GM19328 (cell line): ENCODE measurements around the gene TMEM117.
A peak's percentile ranks its signal among the peaks of the same experiment; 100 is the strongest.

Experiments used
- ATAC-seq: cut with Tn5 transposase; IDR thresholded peaks from one replicate; pipeline ENCODE4 v1.9.1; 2021; ENCODE audit warnings: mild to moderate bottlenecking, moderate library complexity; ENCODE audit not compliant: unreplicated experiment

Gene TMEM117

DNA sequence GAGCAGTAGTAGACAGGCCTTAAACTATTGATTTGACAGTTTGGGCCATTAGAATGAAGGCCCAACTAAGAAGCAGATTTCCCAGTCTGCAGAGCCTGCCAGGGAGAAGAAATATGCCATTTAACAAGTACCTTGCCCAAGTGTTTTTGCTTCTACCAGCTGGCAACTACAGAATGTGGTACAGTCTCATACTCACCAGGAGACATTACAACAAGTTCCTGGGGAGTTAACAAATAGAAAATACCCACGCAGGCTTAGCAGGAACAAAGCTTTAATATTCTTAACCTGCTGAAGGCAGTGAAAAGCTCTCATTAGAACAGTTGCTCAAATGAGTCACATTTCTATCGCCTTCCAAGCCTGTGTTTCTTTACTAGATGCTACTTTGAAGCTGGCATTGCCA lies 241.0 kb downstream of the TMEM117 start:
- ATAC-seq = no peak

DNA sequence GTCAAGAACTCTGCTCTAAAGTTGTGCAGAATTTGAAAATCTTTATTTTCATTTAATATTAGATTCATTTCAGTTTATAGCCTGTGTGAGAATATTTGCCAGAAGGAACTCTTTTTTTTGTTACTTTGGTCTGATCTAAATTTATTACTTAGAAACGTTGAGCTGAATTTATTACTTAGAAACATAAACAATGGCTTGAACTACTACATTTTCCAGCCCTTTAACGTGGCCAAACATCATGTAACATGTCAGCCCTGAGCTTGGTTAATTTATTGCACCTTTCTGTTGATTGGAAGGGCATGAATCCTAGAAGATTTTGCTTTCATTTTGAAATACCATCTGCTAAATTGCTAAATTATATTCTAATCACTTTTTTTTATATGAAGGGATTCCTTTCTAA lies 241.4 kb downstream of the TMEM117 start:
- ATAC-seq = no peak

DNA sequence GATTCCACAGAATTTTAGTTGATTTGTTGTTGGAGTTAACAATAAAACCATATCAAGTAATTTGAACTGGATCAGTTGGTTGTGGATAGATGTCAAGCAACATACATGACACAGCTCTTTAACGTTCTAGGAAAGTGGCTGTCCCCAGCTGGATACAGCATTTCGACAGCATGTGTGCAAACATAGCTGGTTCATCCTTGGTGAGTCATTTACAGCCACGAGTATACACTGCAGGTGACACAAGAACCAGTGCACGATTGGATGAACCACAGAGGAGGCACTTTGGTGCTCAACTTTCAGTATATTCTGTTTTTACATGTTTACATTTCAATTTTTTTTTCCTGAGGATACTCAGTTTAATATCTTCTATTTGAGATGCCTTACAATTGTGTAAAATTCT lies 242.4 kb downstream of the TMEM117 start:
- ATAC-seq = no peak

DNA sequence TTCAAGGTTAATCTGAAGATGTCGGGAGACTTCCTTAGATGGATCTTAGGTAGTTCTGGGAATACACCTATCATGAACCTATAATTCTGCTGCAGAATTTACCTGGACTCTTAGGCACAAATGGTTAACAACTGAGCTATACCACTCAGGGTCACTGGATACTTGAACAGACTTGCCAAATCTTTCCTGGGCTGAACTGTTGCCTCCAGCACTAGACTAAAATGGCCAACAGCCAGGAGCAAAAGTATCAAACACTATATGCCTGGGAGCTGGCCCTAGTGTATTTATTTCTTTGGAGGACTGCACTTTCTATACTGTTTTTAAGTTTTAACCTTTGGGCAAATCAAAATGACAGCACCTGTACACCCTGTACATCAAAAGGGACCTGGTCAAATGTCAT lies 252.8 kb downstream of the TMEM117 start:
- ATAC-seq = no peak

DNA sequence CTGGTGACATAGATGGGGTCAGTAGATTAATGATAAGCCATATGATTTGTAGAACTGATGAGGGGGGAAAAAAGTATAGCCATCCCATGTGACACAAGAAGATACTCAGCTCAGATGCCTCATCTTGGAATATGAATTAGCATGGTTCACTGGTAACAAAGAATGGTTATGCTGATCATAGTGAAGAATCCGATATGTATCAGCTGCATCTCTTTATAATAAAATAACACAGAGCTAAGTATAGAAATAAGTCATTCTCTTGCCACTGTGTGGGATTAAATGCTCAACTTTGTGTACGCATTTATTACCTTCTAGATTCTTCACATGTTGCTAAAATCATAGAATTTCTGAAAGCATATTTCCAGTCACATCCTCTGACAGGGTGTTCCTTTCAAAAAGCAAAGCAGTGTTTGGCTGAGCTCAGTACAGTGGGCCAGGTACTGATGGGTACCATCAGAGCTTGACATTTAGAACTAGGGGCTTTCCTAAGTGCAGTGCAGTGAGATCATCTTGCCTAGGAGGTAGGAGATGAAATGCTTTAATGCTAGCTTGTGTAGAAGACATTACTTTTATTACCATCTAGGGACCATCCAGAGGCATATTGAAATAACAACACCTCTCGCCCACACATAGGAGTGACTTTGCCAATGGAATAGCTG lies 256.2 kb downstream of the TMEM117 start:
- no peak for ATAC-seq

DNA sequence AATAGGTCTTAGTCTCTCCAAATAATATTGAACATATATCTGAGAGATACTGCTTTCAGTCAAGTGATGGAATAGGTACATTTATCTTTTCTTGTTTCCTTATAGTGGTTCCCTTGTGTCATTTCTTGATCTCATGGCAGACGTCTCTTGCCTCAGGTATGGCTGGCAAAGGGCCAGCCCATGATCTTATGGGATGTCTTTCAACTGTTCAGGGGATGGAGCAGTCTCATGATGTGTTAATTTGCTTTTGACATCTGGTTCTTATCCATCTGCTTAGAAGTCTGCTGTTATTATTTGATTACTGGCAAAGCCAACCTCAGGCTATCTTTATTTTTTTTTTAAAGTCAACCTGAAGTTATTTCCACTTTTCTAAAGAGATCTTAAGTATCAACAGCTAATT lies 262.9 kb downstream of the TMEM117 start:
- ATAC-seq = no peak

DNA sequence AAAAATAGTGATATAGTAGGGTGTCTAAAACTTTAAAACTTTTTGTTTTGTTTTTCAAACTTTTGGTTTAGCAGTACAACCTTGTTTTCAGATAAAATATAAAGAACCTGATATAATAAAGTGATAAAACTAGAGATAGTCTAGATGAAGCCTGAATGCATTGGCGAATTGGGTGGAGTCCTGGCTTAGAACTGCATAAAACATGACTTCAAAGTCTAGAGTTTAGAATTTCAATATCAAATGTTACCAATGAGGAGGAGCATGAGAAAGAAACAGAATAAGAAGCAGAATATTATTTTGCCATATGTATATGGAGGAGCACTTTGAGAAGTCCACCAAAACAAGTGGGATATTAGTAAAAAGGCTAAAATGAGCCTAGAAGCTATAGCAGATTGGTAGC lies 263.6 kb downstream of the TMEM117 start:
- ATAC-seq = no peak

DNA sequence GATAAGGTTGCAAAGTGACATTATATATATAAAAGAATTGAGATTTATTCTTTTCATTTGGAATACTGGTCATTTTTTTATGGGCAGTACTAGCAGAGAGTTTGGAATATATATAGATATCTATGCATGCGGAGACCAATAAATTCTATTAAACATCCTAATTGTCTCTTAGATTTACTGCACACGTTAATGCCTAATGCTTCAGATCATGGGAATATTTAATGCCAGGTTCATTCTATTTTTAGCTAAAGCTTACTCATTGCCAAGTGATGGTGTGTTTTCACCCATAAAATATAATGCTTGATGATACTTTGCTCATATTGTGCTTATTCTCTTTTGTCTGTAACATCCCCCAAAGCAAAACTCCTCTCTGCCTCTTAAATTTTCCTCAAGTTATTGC lies 264.4 kb downstream of the TMEM117 start:
- ATAC-seq = no peak

DNA sequence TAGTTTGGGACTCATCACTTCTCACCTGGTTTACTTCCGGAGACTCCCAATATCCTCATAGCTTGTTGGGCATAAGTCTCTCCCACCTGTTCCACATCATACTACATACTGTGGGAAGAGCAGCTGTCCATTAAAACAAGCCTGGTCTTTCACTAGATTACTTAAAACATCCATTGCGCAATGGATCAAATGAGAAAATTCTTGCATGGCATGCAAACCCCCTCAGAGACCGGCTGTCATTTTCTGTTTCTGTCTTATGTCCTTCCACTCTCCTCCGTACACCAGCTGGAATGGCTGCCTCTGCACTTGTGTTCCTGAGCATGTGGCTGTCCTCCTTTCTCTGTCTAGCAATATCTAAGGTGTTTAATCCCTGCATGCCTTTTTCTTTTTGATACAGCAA lies 265.6 kb downstream of the TMEM117 start:
- ATAC-seq = no peak

DNA sequence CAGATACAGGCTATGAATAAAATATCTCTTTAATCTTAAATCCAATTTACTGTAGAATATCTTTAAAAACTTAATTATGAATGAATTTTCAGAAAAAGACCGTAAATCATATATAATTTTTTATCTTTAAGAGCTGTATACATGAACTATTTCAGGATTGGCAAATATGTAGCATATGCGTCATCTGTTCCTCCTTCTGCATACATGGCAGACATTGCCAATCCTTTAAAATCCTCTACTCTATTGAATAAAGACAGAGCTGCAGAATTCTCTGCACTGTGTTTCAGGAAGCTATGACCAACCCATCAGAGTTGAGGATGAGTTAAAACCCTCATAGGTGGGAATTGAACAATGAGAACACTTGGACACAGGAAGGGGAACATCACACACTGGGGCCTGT lies 279.0 kb downstream of the TMEM117 start:
- ATAC-seq = no peak

DNA sequence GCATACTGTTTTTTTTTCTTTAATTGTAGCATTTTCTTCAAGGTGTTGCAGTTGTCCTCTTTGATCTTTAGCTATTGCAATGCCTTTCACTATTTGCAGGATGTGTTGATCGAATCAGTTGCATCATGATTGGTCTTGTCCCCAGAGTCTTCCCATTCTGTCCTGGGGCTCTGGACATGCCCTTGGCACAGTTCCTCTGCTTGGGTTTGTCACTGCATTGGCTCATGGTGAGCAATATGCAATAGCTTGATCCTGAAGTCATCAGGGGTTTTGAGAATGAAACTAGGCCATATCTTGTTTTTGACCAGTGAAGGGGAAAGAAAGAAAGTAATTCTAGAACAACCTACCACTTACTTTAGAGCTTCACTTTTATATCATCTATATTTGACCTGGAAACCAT lies 281.5 kb downstream of the TMEM117 start:
- no peak for ATAC-seq

DNA sequence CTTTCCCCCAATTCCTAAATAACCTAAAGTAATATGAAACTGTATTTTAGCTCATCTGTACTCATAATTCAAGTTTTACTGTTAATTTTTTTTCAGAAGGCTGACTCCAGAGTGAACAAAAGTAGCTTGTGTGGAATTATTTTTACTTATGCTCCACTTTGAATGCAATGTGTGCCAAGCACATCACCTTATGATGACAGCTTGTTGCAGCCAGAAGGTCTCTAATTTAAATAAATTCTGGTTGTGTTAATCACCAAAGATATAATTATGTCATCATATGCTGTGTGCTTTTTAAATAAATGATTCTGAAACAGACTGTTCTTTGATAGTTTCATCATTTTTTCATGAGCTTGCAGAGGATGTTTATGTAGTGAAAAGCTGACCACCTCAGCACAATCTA lies 283.1 kb downstream of the TMEM117 start:
- no peak for ATAC-seq

DNA sequence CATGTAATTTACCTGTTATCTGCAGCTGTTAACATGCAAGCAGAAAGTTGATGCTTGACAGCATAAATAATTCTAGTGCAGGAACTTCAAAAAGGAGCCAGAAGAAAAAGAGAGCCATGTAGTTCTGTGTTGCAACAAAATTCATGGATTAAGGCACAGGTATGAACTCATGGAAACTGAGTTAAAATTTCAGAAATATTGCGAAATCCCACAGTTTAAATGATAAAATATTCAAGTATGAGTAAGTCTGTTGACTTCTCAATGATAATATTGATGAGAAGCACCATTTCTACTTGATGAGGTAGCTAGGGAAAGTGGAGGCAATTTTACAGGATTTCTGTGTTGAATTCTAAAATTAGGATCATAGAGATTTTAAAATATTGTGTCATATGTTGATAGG lies 290.9 kb downstream of the TMEM117 start:
- ATAC-seq = no peak

DNA sequence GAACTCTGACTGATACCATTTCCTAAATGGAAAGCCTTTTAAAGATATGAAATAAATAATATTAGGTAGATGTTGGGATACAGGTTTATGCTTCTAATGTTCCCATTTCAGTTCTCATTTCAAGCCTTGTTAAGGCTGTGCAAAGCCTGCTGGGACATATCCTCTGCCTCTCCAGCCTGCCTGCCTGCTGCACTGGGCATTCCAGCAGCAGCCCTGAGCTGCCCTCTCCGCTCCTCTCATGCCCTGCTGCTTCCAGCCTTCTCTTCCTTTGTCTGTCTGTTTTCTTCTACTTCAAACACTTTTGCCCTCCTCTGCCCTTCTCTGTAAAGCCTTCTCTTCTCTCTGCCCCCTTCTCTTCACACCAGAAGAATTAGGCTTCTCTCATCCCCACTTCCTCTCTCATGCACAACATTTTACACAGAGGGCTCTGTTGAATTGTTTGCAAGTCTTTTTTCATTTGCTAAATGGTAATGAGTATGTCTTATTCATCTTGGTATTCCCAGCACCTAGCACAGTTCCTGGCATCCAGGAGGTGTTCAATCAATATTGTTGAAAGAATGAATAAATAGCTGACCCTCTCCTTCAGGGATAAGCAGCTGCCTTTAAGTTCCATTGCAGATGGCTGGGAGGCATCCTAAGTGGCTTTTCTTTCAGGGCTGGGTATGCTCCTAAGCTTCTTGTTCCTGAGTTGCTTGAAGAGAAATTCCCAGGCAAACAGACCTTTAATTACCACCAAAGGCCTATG lies 292.3 kb downstream of the TMEM117 start:
- ATAC-seq = no peak

DNA sequence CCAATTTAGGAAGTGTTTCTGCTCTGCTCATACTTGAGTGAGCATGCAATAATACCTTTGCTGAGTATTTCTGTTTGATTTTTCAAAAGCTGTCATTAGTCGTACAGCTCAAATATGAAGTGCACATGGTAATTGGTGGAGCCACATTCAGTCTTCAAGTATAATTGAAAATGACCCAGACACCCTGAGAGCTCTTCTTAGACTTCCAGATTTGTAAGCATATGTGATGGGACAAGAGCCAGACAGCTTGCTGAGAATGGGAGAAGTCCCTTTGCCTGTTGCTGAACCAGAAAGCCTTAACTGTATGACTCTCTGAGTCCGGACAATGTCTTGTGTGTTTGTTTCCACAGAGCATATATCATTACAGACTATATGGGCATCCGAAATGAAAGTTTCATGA lies 307.3 kb downstream of the TMEM117 start:
- ATAC-seq = no peak

DNA sequence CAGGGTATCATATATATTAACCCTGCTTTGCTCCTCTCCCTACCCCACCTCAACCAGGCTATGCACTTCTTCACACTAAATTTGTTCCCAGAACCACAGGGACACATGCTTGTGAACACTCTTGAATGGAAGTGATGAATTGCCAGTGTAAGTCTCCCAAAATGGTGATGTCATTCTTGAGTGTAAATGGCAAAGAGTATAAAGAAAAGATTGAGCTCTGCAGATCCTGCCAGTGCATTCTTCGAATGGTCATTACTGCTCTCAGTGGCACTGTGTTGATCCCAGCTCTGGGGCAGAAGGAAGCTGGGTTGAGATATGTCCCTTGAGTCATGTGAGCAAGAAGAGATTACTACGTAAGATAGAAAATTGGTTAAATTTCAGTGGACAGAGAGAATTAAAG lies 313.1 kb downstream of the TMEM117 start:
- ATAC-seq = no peak

DNA sequence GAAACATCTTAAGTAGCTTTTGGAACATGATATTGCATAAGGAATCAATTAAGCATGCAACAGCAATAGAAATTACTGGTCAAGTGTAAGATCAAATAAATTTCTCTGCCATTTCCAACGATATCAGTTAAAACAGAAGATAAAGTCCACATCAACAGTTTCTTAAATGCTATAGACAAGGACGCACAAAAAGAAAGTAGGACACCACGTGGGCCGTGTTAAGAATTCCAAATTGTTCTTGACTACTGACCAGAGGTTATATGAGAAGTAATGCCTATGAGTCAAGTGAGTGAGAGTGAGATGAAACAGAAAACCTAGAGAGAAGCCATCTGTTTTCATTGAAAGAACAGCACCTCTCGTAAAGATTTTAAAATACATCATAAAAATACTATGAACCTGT lies 318.2 kb downstream of the TMEM117 start:
- ATAC-seq = no peak

DNA sequence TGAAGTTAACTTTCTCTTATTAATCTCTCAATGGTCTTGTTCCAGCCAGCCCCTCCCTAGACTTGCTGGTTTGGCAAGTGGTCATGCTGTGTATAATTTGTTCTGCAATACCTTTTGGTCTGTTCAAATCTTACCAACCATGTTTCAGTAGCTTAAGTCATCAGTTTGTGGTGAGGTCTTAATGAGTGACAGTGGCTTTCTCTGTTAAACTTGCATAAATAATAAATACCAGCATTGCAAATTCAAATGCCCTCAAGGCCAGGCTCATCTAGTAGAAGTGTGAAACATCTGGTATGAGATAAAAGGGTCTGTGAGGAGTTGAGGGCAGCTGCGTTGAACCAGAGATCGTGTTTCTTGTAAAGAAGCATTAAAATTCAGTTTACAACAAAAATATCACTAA lies 319.5 kb downstream of the TMEM117 start:
- no peak for ATAC-seq

DNA sequence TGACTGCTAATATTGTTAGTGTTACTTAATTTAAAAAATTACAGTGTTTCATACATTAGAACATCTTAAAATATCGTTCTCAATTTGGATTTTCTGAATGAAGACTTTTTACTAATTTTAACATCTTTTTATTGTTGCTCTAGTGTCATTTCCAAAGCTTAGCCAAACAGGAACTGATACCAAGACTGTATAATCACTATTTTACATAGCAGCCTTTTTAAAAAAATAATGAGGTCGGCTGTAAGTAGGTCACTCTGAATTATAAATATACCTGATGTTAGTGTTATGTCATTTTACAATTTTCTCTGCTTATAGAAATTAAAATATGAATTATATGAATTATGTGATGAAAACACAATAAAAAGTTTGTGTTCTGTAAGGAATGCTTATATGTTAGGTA lies 321.5 kb downstream of the TMEM117 start:
- peak; percentile 86 for ATAC-seq

DNA sequence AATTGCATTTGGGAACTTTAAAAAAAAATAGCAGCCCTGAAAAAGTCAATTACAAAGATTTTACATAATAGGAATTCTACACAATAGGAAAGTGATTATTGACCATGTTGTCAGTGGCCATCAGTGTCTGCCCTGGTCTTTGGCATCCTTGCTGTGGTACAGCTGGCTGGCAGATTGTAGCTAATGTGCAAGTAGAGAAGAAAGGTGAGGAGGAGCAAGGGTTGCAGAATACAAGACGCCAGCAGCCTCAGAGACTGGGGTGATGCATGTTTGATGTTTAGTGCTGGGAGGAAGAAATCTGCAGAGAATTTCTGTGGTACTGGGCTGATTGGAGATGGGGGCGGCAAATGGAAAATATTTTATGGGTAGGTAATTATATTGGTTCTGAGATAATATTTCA lies 322.9 kb downstream of the TMEM117 start:
- ATAC-seq = no peak

DNA sequence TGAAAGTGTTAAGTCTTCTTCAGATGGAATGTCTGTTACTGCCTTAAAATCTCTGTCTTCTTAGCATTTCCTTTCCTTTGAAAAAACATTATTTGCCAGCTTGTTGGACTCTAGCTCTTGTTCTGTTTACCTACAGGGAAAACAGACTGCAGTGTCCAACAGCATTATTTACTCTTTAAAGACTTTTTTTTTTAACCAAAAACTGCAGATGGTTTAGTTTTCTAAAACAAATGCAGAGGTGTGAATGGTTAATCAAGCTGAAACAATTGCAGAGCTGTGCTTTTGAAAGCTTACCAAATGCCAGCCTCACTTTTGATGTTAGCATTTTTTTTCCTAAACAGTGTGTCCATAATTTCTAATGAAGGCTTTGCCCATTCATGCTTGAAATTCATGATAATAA lies 323.3 kb downstream of the TMEM117 start:
- no peak for ATAC-seq

DNA sequence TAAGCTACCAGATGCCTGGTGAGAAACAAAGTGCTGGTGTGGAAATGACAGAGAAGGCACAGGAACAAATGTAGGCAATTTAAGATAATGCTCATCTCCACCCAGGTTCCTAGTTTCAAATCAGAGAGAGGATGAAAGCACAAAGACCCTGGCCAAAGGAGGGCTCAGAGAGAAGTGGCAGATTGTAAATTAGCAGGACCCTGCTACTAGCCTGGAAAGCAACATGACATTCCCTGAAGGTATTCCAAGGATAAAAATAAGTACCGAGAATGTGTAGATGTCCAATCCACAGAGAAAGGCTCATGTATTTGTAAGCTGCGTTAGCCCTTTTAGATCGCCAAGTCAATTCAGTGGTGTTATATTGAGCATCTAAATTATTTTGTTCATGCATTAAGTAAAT lies 324.0 kb downstream of the TMEM117 start:
- ATAC-seq = no peak

DNA sequence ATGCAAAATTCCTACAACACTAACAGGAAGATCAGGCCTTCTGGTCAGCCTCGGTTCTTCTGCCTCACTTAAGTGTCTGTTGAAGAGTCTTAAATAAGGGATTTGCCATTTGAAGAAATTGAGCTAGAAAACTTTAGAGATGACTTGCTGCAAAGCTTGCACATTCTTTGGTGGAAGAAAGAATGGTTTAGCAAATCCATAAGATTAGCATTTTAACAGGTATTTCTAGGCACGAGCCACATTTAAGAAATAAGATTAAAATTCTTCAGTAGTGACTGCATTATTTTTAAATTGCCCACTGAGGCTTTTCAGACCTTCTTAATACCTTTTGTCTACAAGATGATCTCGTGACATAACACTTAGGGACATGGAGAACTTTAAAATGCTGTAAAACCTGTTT lies 327.1 kb downstream of the TMEM117 start:
- no peak for ATAC-seq
